Neural cell (in vitro differentiated cells): Measurements from ENCODE around the gene ARSI. TPM values are rescaled to one million over a fixed set of nuclear protein-coding genes. Genes with fewer than 3 reads are reported as not detected.

Source experiments
- H2AFZ ChIP-seq: fragments of 200-600, 300-800 bp; sonication (generic), shearing (Covaris generic); 2 replicates; pipeline ENCODE4 v1.6.0; 2014; ENCODE audit warnings: low read depth, mild to moderate bottlenecking, antibody characterized with exemption, low read length, moderate library complexity
- H3F3A ChIP-seq: fragments of 200-600 bp; shearing (Covaris generic); 2 replicates; pipeline ENCODE4 v1.6.1; 2016; ENCODE audit warnings: mild to moderate bottlenecking, moderate library complexity, mixed read lengths, antibody characterized with exemption, low read length; ENCODE audit not compliant: insufficient read depth, poor library complexity, severe bottlenecking
- H3K27ac ChIP-seq: fragments of 200-600, 300-800 bp; sonication (generic), shearing (Covaris generic); 2 replicates; pipeline ENCODE4 v1.5.1; 2014; ENCODE audit warnings: mild to moderate bottlenecking, low read length, moderate library complexity
- H3K27me3 ChIP-seq: fragments of 300-800, 200-600 bp; sonication (generic), shearing (Covaris generic); 2 replicates; pipeline ENCODE4 v1.6.0; 2014; ENCODE audit warnings: mild to moderate bottlenecking, low read depth, low read length, moderate library complexity; ENCODE audit not compliant: insufficient read depth
- H3K36me3 ChIP-seq: fragments of 300-800, 200-600 bp; sonication (generic), shearing (Covaris generic); 2 replicates; pipeline ENCODE4 v1.5.1; 2014; ENCODE audit warnings: mild to moderate bottlenecking, antibody characterized with exemption, low read length, moderate library complexity; ENCODE audit not compliant: insufficient read depth
- H3K4me2 ChIP-seq: fragments of 300-800, 200-600 bp; sonication (generic), shearing (Covaris generic); 2 replicates; pipeline ENCODE4 v1.6.0; 2014; ENCODE audit warnings: mild to moderate bottlenecking, low read length
- H3K4me3 ChIP-seq: fragments of 300-800, 200-600 bp; sonication (generic), shearing (Covaris generic); 2 replicates; pipeline ENCODE4 v1.5.1; 2014; ENCODE audit warnings: mild to moderate bottlenecking, low read length, moderate library complexity
- H3K79me2 ChIP-seq: fragments of 200-600 bp; shearing (Covaris generic); replicated peaks from 2 replicates; pipeline ENCODE4 v1.6.0; 2014; ENCODE audit warnings: mild to moderate bottlenecking, low read length, moderate library complexity; ENCODE audit not compliant: insufficient read depth
- H3K9ac ChIP-seq: fragments of 300-800, 200-600 bp; sonication (generic), shearing (Covaris generic); 2 replicates; pipeline ENCODE4 v1.6.1; 2016; ENCODE audit warnings: mild to moderate bottlenecking, low read length, mixed read lengths
- H3K9me2 ChIP-seq: fragments of 200-600 bp; shearing (Covaris generic); 2 replicates; pipeline ENCODE4 v1.6.1; 2016; ENCODE audit warnings: mild to moderate bottlenecking, low read length, mixed read lengths; ENCODE audit not compliant: insufficient read depth
- H3K9me3 ChIP-seq: fragments of 200-600, 300-800 bp; sonication (generic), shearing (Covaris generic); 2 replicates; pipeline ENCODE4 v1.6.1; 2016; ENCODE audit warnings: mild to moderate bottlenecking, mixed run types, low read length, moderate library complexity, mixed read lengths
- H4K20me1 ChIP-seq: fragments of 200-600 bp; shearing (Covaris generic); 2 replicates; pipeline ENCODE4 v1.6.1; 2016; ENCODE audit warnings: mild to moderate bottlenecking, mixed run types; ENCODE audit not compliant: insufficient read depth
- EP300 ChIP-seq: fragments of 450-650 bp; conservative IDR thresholded peaks from 2 replicates; pipeline ENCODE4 v1.6.1; 2014; ENCODE audit warnings: antibody characterized with exemption, mild to moderate bottlenecking, moderate library complexity; ENCODE audit not compliant: poor library complexity, severe bottlenecking
- EZH2 ChIP-seq: fragments of 200-600, 300-800 bp; shearing (Covaris generic), sonication (generic); IDR thresholded peaks from 2 replicates; pipeline ENCODE4 v1.6.1; 2014; ENCODE audit warnings: antibody characterized with exemption, low read length, borderline replicate concordance, mild to moderate bottlenecking; ENCODE audit not compliant: insufficient read depth, poor library complexity, severe bottlenecking
- MXI1 ChIP-seq: fragments of 450-650 bp; conservative IDR thresholded peaks from 2 replicates; pipeline ENCODE4 v1.6.1; 2014; ENCODE audit warnings: antibody characterized with exemption, mild to moderate bottlenecking; ENCODE audit not compliant: poor library complexity, severe bottlenecking
- POLR2AphosphoS5 ChIP-seq: IDR thresholded peaks from 2 replicates; pipeline ENCODE4 v1.6.1; 2012
- RAD21 ChIP-seq: fragments of 450-650 bp; conservative IDR thresholded peaks from 2 replicates; pipeline ENCODE4 v1.6.1; 2014; ENCODE audit warnings: antibody characterized with exemption, mild to moderate bottlenecking, moderate library complexity
- SMC3 ChIP-seq: fragments of 450-650 bp; conservative IDR thresholded peaks from 2 replicates; pipeline ENCODE4 v1.6.1; 2014; ENCODE audit warnings: antibody characterized with exemption, mild to moderate bottlenecking, moderate library complexity; ENCODE audit not compliant: poor library complexity
- TAF1 ChIP-seq: IDR thresholded peaks from 2 replicates; pipeline ENCODE4 v1.6.1; 2012; ENCODE audit warnings: low read depth
- polyA plus RNA-seq: library from polyadenylated mRNA; depleted of rRNA; stranded (reverse); fragments of >200 nt; gene quantifications from 2 replicates; pipeline ENCODE4 v1.2.3, GENCODE V29; 2014
- TF ChIP-seq, protein P1 (sequence below): IDR thresholded peaks from 2 replicates; pipeline ENCODE4 v1.6.1; 2012; ENCODE audit warnings: borderline replicate concordance
- TF ChIP-seq, protein P2 (sequence below): fragments of 450-650 bp; IDR thresholded peaks from 2 replicates; pipeline ENCODE4 v1.5.1; 2014; ENCODE audit warnings: antibody characterized with exemption, mild to moderate bottlenecking, moderate library complexity; ENCODE audit not compliant: poor library complexity, severe bottlenecking

The ARSI gene
- polyA plus RNA-seq, 1 donor from 2014 or later: not detected

DNA sequence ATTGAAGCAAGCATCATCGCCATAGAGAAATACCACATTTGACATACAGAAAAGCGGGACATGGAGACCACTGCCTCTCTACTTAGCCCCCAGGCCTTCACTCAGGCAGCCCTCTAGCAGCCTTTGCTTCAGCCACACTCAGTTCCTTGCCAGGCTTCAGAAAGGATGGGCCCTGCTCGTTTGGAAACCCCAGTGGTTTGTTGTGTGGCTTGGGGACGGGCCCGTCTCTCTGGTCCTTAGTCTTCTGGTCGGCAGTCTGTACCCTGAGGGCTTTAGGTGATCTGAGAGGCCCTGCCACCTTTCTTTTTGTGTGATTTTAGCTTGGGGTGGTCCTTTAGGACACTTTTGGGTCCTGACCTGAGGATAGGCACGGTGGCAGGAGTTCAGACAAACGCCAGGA, 21.1 kb upstream of the ARSI start:
- no peaks in the 10 kb centered on the region for H3K27me3 ChIP-seq
- no peak overlapping the region for H2AFZ ChIP-seq
- no peaks in the 10 kb centered on the region for H3K9me3 ChIP-seq
- H3F3A ChIP-seq: no peaks in the 10 kb centered on the region
- H3K4me3 ChIP-seq: no peak overlapping the region
- H3K27ac ChIP-seq: no peak overlapping the region
- no peak overlapping the region for H3K4me2 ChIP-seq
- H3K79me2 ChIP-seq: no peaks in the 10 kb centered on the region
- H3K9me2 ChIP-seq: no peaks in the 10 kb centered on the region
- no peaks in the 10 kb centered on the region for H3K36me3 ChIP-seq
- no peak overlapping the region for H3K9ac ChIP-seq
- TF ChIP-seq POLR2AphosphoS5 (no peak), RAD21 (no peak), MXI1 (no peak), TAF1 (no peak), EZH2 (no peak), SMC3 (no peak), EP300 (no peak)
- TF ChIP-seq, protein P1, sequence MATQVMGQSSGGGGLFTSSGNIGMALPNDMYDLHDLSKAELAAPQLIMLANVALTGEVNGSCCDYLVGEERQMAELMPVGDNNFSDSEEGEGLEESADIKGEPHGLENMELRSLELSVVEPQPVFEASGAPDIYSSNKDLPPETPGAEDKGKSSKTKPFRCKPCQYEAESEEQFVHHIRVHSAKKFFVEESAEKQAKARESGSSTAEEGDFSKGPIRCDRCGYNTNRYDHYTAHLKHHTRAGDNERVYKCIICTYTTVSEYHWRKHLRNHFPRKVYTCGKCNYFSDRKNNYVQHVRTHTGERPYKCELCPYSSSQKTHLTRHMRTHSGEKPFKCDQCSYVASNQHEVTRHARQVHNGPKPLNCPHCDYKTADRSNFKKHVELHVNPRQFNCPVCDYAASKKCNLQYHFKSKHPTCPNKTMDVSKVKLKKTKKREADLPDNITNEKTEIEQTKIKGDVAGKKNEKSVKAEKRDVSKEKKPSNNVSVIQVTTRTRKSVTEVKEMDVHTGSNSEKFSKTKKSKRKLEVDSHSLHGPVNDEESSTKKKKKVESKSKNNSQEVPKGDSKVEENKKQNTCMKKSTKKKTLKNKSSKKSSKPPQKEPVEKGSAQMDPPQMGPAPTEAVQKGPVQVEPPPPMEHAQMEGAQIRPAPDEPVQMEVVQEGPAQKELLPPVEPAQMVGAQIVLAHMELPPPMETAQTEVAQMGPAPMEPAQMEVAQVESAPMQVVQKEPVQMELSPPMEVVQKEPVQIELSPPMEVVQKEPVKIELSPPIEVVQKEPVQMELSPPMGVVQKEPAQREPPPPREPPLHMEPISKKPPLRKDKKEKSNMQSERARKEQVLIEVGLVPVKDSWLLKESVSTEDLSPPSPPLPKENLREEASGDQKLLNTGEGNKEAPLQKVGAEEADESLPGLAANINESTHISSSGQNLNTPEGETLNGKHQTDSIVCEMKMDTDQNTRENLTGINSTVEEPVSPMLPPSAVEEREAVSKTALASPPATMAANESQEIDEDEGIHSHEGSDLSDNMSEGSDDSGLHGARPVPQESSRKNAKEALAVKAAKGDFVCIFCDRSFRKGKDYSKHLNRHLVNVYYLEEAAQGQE: no peak
- TF ChIP-seq, protein P2, sequence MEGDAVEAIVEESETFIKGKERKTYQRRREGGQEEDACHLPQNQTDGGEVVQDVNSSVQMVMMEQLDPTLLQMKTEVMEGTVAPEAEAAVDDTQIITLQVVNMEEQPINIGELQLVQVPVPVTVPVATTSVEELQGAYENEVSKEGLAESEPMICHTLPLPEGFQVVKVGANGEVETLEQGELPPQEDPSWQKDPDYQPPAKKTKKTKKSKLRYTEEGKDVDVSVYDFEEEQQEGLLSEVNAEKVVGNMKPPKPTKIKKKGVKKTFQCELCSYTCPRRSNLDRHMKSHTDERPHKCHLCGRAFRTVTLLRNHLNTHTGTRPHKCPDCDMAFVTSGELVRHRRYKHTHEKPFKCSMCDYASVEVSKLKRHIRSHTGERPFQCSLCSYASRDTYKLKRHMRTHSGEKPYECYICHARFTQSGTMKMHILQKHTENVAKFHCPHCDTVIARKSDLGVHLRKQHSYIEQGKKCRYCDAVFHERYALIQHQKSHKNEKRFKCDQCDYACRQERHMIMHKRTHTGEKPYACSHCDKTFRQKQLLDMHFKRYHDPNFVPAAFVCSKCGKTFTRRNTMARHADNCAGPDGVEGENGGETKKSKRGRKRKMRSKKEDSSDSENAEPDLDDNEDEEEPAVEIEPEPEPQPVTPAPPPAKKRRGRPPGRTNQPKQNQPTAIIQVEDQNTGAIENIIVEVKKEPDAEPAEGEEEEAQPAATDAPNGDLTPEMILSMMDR: no peak
- H4K20me1 ChIP-seq: no peaks in the 10 kb centered on the region

- no peaks in the 10 kb centered on the region for H3K9me3 ChIP-seq
- no peaks in the 10 kb centered on the region for H3K9me2 ChIP-seq
- H3K9ac ChIP-seq: no peak overlapping the region
- no peak overlapping the region for H3K4me2 ChIP-seq
- H3K4me3 ChIP-seq: no peak overlapping the region
- no peaks in the 10 kb centered on the region for H4K20me1 ChIP-seq
- H3K27ac ChIP-seq: no peak overlapping the region
- H3K27me3 ChIP-seq: no peaks in the 10 kb centered on the region
- H3F3A ChIP-seq: no peaks in the 10 kb centered on the region
- no peak overlapping the region for H2AFZ ChIP-seq
- no peaks in the 10 kb centered on the region for H3K79me2 ChIP-seq
- TF ChIP-seq, protein P2: no peak
- no peak for TF ChIP-seq SMC3
- no peak for TF ChIP-seq TAF1
- H3K36me3 ChIP-seq: no peaks in the 10 kb centered on the region
Measured at GRCh38 chr5:150323092-150323491, 20.4 kb upstream of the ARSI start.
